Stimulated activated CD4-positive, alpha-beta T cell treated with anti-CD3 and anti-CD28 coated beads, TNF-alpha, amount 100 ng/mL, for 4 hours (primary cell): ENCODE results near the gene OCLN.
"Not testable (repeated sequence)": the region's sequence is repeated elsewhere in the genome, so short reads cannot be mapped to it uniquely, and the experiment has no call there.

ENCODE experiments used
- DNase-seq, 3 experiments: peaks; one replicate each; pipeline ENCODE4 v3.0.0-alpha.2; 2020; ENCODE audit warnings: low read depth in 3 of 3

OCLN gene

DNA sequence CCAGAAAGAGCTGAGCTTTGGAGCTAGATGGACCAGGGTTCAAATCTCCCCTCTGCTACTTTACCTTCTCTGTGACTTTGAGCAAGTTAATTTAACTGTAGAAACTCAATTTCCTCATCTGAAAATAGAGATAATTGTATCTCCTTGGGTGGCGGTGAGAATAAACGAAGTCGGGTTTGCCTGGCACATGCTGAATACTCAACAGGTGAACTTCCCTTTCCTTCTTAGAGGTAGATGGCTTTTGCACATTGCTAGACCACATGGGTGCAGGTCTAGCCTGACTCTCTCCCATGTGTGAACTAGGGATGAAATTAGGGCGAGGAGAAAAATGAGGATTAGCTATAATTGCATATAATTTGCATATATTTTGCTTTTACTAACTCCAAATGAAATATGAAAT lies 36.0 kb downstream of the OCLN start:
- no peak for DNase-seq

DNA sequence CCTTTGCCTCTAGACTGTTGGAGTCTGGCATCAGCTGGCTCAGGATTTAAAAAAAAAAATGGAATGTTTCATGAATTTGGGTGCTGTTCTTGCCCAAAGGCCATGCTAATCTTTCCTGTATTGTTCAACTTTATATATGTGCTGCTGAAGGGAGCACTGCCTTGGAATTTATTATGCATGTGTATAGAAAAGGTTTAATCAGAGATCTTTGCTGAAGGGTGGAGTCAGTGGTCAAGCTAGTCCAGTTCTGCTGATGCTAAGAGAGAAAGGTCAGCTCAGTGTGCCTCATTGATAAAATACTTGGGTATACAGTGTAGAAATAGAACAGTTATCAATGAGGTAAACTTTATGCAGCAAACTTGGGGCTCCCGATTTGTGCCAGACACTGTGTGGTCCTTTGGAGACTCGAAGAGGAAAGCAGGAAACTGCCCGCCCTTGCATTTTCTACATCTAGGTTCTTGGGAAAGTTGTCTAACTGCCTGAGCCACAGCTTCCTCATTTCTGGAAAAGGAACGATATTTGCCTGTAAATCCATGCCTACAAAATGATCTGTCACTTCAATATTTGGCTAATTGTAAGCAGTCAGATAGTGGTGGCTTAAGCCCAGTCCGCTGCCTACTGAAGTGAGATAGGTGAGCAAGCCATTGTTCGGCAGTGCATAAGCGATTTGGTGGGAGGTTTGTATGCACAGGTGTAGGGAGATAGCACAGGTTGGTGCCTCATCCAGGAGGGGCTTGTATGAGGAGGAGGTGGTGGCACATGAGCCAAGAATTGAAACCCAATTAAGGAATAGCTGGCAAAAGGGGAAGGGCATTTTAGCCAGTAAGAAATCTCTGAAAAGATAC lies 38.2 kb downstream of the OCLN start:
- no peak for DNase-seq

DNA sequence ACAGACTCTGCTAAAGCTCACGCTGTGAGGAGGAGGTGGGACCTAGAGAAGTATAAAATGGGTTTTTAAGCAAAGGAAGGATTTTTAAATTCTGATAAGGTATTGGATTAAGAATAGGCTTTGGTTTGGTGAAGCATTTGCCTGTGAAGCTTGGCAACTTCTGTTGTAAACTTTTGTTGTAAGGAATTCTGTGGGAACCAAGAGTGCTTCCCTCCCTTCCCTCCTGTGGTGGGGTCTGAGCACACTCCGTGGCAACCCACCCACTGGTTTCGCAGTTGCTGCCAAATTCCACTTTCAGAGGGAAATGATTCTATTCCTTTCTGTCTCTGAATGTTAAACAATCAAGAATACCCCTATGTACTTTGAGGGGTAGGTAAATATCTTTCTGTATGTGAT lies 38.8 kb downstream of the OCLN start:
- DNase-seq = no peak

DNA sequence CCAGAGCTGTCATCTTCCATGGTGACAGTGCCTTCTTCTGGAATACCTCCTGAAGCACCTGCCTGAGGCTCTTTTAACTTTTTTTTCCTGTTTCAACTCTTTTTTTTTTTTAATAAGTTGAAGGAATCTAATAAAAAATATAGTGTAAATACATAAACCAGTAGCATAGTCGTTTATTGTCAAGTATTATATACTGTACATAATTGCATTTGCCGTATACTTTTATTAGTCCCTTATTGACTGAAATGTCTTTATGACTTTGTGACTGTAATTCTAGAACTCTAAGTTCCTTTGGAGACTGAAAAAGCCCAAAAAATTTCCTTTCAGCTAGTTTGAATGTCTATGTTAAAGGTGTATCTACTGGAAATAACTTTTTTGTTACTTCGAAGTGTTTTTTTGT lies 45.3 kb downstream of the OCLN start:
- DNase-seq = not testable (repeated sequence)

DNA sequence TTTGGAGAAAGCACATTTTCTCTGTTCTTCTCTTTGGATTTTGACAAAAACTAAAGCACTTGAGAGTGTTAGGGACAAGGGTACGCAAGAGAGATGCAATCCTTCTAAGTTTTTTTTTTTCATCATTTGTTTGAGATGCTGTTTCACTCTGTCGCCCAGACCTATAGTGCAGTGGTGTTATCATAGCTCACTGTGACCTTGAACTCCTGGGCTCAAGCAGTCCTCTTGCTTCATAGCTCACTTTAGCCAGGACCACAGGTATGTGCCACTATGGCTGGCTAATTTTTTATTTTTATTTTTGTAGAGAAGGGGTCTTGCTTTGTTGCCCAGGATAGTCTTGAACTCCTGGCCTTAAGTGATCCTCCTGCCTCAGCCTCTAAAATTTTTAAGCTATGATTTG lies 46.1 kb downstream of the OCLN start:
- not testable (repeated sequence) for DNase-seq

DNA sequence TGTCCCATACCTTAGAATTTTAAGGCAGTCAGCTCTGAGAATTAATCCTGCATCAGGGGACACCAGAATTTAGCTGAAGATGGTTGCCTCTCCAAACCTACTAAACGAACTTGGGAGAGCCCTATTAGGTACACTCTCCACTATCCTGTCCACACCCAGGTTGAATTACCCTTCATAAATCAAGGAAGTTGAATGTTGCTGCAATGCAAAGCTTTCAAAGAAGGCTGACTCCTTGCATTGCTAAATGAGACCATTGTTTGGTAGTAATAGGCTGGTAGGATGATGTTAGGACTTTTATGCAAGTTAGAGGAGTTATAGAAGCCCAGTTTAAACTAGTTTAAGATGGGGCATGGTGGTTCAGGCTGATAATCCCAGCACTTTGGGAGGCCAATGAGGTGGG lies 48.8 kb downstream of the OCLN start:
- not testable (repeated sequence) for DNase-seq

DNA sequence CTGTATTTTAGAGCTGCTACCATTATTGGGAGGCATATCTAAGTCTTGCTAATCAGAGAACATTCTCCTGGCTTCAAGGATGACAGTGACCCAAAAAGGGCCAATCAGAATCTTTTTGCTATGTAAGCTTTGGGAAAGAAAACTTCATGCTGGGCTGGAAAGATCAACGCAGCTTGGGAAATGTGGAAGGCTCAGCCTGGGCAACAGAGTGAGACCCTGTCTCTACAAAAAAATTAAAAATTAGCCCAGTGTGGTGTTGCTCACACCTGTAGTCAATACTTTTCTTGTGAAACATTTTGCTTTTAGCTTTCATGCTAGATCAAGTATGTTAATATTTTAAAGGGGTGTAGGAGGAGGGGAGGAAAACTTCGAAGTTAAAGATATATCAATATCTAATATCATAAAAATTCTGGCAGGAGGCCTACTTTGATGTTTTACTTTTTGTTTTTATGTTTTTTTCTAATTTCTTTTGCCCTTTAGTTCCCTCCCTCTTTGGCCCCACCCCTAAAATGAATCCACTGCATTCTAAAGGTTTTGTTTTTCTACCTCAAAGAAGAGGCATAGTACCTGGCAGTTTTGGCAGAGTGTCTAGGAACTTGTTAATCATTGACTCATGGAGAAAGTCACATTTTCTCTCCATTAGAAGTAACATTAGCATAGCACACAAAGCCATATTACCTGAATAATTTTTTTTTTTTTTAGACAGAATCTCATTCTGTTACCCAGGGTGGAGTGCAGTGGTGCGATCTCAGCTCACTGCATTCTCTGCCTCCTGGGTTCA lies 50.4 kb downstream of the OCLN start:
- DNase-seq = not testable (repeated sequence)

DNA sequence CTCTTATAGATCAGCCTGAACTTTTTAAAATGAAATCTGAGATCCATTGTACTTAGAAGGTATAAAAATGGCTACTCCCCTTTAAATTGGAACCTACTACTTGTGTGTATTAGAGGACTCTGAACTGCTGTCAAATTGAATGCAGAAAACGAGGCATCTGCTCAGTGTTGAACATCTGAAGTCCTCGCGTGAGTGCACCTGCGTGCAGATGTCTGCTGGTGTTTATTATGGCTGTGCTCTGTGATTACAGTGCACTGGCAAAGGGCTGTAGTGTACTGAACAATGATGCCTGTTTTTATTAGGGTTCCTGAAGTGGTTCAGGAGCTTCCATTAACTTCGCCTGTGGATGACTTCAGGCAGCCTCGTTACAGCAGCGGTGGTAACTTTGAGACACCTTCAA lies 52.0 kb downstream of the OCLN start:
- not testable (repeated sequence) for DNase-seq

DNA sequence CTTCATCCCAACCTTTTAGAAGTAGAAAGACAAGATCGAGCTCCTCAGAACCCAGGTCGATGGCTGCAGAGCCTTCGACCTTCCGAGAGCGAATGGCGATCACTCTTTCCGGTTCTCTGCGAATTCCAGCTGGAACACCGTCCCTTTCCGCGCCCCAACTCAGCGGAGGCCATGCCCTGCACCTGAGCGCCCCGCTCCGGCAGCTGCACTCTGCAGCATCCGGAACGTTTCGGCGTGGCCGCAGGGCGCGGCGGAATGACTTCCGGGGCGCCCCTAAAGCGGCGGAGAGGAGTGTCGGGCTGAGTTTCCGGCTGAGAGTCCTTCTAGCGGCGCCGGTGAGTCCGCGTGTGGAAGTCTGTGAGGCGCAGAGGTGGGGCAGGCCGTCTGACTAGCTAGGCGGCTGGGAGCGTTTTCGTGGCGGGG lies 67.3 kb downstream of the OCLN start, which contains the start of gene GTF2H2C:
Gene GTF2H2C (plus strand): TSS at position 284 of the 423 bp plus-strand sequence. CDS start 4,942 bp downstream, outside the sequence.
- DNase-seq = peak; percentile 47 to 58 (median 55)

DNA sequence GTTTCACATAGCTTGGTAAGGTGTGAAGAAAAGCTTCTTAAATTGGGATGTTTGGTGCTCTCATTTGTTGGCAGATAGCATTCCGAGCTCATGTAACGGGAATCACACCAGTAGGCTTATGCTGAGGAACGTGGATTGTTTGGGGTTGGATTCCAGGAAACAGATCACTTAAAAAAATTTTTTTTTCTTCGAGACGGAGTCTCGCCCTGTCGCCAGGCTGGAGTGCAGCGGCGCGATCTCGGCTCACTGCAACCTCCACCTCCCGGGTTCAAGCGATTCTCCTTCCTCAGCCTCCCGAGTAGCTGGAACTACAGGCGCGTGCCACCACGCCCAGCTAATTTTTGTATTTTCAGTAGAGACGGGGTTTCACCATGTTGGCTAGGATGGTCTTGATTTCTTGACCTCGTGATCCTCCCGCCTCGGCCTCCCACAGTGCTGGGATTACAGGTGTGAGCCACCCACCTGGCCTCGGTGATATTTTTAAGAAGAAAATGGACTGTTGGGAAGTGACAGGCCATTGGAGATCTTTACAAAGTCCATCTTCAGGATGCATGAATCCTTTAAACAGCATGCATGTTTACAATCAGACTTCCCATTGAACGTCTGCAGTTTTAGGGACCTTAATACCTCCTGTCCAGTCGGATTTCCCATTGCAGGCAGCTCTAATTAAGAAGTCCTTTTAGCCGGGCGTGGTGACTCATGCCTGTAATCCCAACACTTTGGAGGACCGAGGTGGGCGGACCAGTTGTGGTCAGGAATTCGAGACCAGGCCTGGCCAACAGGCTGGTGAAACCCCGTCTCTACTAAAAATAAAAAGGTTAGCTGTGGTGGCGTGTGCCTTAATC lies 68.2 kb downstream of the OCLN start:
- DNase-seq = not testable (repeated sequence)

DNA sequence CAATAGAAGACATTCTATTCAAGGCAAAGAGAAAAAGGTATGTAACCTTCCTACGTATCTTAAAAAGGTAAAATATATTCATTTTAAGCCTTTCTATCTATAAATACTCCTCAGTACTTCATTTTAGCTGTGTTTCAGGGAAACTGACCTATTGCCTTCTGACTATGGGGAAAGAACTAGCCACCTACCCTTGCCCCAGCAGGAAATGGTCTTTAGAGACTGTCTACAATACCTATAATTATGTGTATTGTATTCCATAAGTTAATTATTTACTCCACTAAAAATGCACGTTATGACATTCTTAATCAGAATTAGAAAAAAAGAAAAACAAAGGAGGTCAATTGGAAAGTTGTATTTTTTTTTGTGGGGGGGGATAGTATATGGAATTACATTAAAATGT lies 73.6 kb downstream of the OCLN start:
- DNase-seq = not testable (repeated sequence)

DNA sequence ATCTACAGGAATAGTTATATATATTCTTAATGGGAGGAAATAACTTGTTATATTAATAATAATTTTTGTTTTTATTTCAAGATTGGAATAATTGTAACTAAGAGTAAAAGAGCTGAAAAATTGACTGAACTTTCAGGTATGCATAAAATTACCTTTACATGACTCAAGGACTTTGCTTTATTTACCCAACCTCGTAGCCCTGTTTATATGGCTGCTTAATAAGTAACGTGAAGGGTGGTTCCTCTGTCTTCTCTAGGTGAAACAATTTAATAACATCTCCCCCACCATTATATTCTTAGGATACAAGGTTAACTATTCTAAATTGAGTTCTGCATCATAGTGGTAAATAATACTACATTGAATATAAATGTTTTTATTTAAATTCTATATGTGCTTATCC lies 75.5 kb downstream of the OCLN start:
- DNase-seq = not testable (repeated sequence)

DNA sequence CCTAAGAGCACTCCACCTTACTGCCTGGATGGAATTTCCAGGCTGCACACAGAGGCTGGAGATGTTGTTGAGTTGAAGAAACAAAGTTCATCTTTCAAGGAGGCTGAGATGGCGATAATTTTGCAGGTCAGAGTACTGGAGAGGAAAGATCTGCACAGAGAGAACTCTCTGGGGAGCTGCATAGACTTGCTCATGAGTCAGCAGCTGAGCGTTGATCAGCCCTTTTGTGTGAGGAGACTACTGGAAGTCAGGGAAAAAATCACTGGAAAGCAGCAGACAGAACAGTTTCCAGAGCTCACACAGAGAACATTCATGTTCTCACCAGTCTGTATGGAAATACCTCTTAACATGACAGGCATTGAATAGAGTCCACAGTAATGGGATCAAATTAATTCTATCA lies 90.8 kb downstream of the OCLN start:
- not testable (repeated sequence) for DNase-seq

DNA sequence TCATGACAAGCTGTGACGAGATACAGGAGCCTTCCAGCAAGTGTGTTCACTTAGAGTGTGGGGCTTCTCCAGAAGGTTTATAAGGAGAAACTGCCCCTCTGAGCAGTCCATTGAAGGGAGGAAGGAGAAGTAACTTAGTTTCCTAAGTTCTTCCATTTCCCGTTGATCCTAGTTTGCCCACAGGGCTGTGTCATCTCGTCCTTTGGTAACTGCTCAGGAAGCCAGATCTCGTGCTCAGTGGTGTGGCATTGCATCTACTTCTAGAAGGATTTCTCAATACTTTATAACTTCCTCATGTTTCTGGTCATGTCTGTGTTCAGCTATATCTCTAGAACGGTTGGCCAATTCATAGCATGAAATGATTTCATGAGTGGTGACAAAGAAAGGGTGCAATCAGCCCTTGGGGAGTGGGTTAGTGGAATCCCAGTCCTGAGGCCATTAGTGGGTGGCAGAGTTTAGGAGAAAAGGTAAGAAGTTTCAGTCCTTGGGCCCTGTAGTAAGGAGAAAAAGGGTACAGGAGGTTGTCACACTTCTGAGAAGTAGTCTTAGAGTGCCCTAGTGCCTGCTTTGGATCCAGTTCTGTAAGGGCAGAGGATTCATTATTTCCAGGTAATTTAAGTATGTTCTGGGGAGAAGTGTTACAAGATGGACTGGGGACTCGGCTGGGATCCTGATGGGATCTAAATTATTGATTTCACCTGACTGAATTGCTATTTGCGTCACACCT lies 103.7 kb downstream of the OCLN start:
- not testable (repeated sequence) for DNase-seq

DNA sequence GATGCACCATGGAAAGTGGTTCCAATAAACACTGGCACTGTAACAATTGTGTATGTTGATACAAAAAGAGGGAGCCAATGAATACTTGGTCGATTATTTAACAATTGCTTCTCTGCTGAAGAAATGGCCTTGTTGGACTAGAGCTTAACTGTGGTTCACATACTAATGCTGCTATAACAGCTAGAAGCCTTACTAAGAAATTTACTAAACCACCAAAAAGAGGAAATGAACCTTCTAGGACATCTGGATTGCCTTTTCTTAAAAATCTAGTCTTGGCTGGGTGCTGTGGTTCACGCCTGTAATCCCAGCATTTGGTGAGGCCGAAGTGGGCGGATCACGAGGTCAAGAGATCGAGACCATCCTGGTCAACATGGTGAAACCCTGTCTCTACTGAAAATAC lies 109.4 kb downstream of the OCLN start:
- not testable (repeated sequence) for DNase-seq

DNA sequence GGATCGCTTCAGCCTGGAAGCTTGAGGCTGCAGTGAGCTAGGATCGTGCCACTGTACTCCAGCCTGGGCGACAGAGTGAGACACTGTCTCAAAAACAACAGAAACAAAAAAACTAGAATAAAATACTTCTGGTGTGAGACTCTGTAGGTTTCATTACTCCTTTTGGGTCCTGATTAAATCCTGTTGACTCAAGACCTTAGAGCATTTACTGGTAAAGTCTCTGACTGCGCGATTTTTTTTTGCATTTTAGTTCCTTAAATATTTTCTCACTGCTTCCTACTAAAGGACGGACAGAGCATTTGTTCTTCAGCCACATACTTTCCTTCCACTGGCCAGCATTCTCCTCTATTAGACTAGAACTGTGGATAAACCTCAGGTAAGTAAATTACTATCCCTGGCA lies 114.2 kb downstream of the OCLN start:
- DNase-seq = not testable (repeated sequence)
